ENCODE results near the gene RFXANK. TPM values are rescaled to one million over a fixed set of nuclear protein-coding genes. Genes with fewer than 3 reads are reported as not detected.

The RFXANK gene
- total and polyA plus RNA-seq, 9 of the 15 experiments (the other 6 are each of a cell fraction or from before 2014, with no cell fraction given) = 68.6 to 181 (median 150) TPM

DNA sequence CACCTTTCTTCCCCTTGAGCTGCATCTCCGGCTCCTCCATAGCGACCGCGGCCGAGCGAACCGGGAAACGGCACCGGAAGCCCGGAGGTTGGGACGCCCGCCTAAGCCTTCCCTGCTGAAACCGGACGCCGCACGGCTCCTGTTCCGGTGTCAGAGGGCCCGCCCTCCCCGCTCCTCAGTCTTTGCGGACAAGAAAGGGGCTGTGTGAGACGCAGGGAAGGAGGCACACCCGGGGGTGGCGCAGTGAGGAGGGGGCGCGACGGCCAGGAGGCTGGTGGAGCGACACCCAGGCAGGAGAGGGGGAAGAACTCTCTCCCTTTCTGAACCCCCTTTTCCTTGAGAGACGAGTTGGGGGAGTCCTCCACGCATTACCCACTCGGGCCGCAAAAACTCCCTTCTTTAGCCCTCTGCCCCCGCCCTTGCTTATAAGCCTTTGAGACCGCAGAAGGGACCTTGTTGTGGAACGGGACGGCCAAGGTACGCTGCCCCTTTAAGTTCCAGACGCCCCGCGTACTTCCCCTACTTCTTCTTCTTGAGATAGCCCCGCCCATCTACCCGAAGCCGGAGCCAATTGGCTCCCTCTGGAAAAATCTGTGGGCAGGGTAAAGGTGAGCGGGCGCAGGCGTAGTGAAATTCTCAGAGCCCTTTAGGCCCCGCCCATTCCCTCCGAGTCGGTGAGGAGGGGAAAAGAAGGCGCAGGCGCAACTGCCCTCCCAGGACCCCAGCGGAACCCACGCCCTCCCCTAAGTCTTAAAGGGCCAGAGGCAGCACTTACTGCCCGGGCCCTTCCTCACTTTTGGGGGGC lies at the start of gene RFXANK, which contains the start of gene BORCS8 (continued):
- TF ChIP-seq, protein P1, sequence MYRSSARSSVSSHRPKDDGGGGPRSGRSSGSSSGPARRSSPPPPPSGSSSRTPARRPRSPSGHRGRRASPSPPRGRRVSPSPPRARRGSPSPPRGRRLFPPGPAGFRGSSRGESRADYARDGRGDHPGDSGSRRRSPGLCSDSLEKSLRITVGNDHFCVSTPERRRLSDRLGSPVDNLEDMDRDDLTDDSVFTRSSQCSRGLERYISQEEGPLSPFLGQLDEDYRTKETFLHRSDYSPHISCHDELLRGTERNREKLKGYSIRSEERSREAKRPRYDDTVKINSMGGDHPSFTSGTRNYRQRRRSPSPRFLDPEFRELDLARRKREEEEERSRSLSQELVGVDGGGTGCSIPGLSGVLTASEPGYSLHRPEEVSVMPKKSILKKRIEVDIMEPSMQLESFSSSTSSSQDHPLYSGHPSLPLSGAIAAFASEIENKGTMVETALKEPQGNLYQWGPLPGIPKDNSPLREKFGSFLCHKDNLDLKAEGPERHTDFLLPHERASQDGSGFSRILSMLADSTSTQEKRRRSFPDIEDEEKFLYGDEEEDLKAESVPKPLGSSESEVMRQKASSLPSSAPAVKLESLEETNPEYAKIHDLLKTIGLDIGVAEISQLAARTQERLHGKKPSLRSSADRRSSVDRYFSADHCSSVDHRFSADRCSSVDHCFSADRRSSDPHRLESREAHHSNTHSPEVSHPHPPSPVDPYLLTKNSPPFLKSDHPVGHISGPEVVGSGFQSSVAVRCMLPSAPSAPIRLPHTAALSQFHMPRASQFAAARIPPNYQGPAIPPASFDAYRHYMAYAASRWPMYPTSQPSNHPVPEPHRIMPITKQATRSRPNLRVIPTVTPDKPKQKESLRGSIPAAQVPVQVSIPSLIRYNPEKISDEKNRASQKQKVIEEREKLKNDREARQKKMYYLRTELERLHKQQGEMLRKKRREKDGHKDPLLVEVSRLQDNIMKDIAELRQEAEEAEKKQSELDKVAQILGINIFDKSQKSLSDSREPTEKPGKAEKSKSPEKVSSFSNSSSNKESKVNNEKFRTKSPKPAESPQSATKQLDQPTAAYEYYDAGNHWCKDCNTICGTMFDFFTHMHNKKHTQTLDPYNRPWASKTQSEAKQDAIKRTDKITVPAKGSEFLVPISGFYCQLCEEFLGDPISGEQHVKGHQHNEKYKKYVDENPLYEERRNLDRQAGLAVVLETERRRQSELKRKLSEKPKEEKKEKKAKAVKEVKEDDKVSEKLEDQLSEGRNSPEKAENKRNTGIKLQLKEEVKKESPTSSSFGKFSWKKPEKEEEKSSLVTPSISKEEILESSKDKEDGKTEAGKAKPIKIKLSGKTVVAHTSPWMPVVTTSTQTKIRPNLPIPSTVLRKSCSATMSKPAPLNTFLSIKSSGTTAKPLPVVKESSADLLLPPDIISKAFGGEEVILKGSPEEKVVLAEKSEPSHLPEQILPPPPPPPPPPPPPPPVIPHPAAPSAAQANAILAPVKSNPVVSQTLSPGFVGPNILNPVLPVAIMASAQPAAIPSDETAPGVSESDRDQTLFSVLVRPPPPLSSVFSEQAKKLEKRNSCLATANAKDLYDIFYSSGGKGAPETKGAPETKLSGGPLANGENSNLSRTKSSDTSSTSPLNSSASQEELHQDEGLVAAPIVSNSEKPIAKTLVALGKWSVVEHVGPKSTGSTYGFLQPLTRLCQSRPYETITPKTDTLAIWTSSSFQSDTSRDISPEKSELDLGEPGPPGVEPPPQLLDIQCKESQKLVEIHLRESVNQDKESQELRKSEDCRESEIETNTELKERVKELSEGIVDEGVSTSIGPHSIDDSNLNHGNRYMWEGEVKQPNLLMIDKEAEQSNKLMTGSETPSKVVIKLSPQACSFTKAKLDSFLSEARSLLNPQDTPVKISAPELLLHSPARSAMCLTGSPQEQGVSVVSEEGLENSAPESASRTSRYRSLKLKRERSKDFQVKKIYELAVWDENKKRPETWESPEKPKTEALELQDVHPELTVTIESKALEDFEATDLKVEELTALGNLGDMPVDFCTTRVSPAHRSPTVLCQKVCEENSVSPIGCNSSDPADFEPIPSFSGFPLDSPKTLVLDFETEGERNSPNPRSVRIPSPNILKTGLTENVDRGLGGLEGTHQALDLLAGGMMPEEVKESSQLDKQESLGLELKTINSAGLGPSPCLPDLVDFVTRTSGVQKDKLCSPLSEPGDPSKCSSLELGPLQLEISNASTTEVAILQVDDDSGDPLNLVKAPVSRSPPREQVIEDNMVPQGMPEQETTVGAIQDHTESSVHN (IDR thresholded peaks at IDR 0.05; ENCODE audit: borderline replicate concordance in 1 of 2, low read depth in 1 of 2) = no peak
- TF ChIP-seq RFX1 (IDR thresholded peaks at IDR 0.05) = peak; percentile 61; the same call in 1 of the 2 replicates
- no peak for TF ChIP-seq HEY1 (CRISPR knock-in tag; IDR thresholded peaks at IDR 0.05; ENCODE audit: borderline replicate concordance)
- 0 out of 2 replicates have a peak, but pooled peaks have one; percentile 33 for TF ChIP-seq NFATC3 (IDR thresholded peaks at IDR 0.05)
- peak; percentile 7; the same call in 1 of the 2 replicates for TF ChIP-seq TAL1 (IDR thresholded peaks at IDR 0.05)
- TF ChIP-seq, protein P2, sequence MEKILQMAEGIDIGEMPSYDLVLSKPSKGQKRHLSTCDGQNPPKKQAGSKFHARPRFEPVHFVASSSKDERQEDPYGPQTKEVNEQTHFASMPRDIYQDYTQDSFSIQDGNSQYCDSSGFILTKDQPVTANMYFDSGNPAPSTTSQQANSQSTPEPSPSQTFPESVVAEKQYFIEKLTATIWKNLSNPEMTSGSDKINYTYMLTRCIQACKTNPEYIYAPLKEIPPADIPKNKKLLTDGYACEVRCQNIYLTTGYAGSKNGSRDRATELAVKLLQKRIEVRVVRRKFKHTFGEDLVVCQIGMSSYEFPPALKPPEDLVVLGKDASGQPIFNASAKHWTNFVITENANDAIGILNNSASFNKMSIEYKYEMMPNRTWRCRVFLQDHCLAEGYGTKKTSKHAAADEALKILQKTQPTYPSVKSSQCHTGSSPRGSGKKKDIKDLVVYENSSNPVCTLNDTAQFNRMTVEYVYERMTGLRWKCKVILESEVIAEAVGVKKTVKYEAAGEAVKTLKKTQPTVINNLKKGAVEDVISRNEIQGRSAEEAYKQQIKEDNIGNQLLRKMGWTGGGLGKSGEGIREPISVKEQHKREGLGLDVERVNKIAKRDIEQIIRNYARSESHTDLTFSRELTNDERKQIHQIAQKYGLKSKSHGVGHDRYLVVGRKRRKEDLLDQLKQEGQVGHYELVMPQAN (IDR thresholded peaks at IDR 0.05; ENCODE audit: borderline replicate concordance) = peak; percentile 75; the same call in 1 of the 2 replicates
- no peak for TF ChIP-seq NCOA6 (IDR thresholded peaks at IDR 0.05)
- TF ChIP-seq, protein P3, sequence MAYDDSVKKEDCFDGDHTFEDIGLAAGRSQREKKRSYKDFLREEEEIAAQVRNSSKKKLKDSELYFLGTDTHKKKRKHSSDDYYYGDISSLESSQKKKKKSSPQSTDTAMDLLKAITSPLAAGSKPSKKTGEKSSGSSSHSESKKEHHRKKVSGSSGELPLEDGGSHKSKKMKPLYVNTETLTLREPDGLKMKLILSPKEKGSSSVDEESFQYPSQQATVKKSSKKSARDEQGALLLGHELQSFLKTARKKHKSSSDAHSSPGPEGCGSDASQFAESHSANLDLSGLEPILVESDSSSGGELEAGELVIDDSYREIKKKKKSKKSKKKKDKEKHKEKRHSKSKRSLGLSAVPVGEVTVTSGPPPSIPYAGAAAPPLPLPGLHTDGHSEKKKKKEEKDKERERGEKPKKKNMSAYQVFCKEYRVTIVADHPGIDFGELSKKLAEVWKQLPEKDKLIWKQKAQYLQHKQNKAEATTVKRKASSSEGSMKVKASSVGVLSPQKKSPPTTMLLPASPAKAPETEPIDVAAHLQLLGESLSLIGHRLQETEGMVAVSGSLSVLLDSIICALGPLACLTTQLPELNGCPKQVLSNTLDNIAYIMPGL (CRISPR knock-in tag; IDR thresholded peaks at IDR 0.05) = 0 out of 2 replicates have a peak, but pooled peaks have one; percentile 53
- peak; percentile 26; the same call in 1 of the 2 replicates for TF ChIP-seq ZNF644 (tag; IDR thresholded peaks at IDR 0.05; ENCODE audit: low read depth)
- TF ChIP-seq, protein P4, sequence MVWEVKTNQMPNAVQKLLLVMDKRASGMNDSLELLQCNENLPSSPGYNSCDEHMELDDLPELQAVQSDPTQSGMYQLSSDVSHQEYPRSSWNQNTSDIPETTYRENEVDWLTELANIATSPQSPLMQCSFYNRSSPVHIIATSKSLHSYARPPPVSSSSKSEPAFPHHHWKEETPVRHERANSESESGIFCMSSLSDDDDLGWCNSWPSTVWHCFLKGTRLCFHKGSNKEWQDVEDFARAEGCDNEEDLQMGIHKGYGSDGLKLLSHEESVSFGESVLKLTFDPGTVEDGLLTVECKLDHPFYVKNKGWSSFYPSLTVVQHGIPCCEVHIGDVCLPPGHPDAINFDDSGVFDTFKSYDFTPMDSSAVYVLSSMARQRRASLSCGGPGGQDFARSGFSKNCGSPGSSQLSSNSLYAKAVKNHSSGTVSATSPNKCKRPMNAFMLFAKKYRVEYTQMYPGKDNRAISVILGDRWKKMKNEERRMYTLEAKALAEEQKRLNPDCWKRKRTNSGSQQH (CRISPR knock-in tag; IDR thresholded peaks at IDR 0.05) = 0 out of 2 replicates have a peak, but pooled peaks have one; percentile 15
- TF ChIP-seq ZNF436 (CRISPR knock-in tag; IDR thresholded peaks at IDR 0.05) = no peak
- TF ChIP-seq MTA3 (IDR thresholded peaks at IDR 0.05; ENCODE audit: borderline replicate concordance) = peak; percentile 94
- no peak for TF ChIP-seq PHB2 (IDR thresholded peaks at IDR 0.05; ENCODE audit: low read depth)

All from K562 (cell line).